LoVo (cell line): ENCODE data around the gene SRSF9.
A peak's percentile ranks its signal among the peaks of the same experiment; 100 is the strongest.
"Not testable (repeated sequence)": the region's sequence is repeated elsewhere in the genome, so short reads cannot be mapped to it uniquely, and the experiment has no call there.

Experiments
- DNase-seq: peaks from one replicate; pipeline ENCODE4 v3.0.0-alpha.2; 2016; ENCODE audit warnings: low spot score

SRSF9 gene

GRCh38 chr12:120469450-120470149 lies at the start of gene SRSF9:
SRSF9 (minus strand) TSS chr12:120469748; CDS start chr12:120469609, 139 bp downstream.
- peak; percentile 99 for DNase-seq

GRCh38 chr12:120519324-120519723 lies 49.8 kb upstream of the SRSF9 start:
- not testable (repeated sequence) for DNase-seq

- no peak for DNase-seq
These were observed 45.9 kb upstream of the SRSF9 start for GRCh38 chr12:120515496-120515895.

GRCh38 chr12:120514002-120514401 lies 44.5 kb upstream of the SRSF9 start:
- no peak for DNase-seq

GRCh38 chr12:120508537-120508936 lies 39.0 kb upstream of the SRSF9 start:
- no peak for DNase-seq

GRCh38 chr12:120504587-120504986 lies 35.0 kb upstream of the SRSF9 start:
- no peak for DNase-seq

GRCh38 chr12:120500581-120500980 lies 31.0 kb upstream of the SRSF9 start:
- no peak for DNase-seq

GRCh38 chr12:120498870-120499515 lies 29.4 kb upstream of the SRSF9 start:
- no peak for DNase-seq

- no peak for DNase-seq
These were observed 28.1 kb upstream of the SRSF9 start for GRCh38 chr12:120497524-120498150.

- peak; percentile 36 for DNase-seq
These were observed 27.1 kb upstream of the SRSF9 start for GRCh38 chr12:120496413-120497340.

GRCh38 chr12:120495731-120496412 lies 26.3 kb upstream of the SRSF9 start, which contains the start of gene DYNLL1:
DYNLL1 (plus strand) TSS chr12:120496113; CDS start chr12:120496422, 309 bp downstream.
- peak; percentile 99 for DNase-seq

- DNase-seq: no peak
These were observed 25.7 kb upstream of the SRSF9 start for GRCh38 chr12:120495186-120495730.

- no peak for DNase-seq
These were observed 21.4 kb upstream of the SRSF9 start for GRCh38 chr12:120490833-120491512.

GRCh38 chr12:120490325-120490724 lies 20.8 kb upstream of the SRSF9 start:
- no peak for DNase-seq

GRCh38 chr12:120489018-120489417 lies 19.5 kb upstream of the SRSF9 start:
- DNase-seq: no peak

- no peak for DNase-seq
These were observed 18.6 kb upstream of the SRSF9 start for GRCh38 chr12:120488057-120488640.

GRCh38 chr12:120487552-120487951 lies 18.0 kb upstream of the SRSF9 start:
- DNase-seq: not testable (repeated sequence)

- no peak for DNase-seq
These were observed 16.7 kb upstream of the SRSF9 start for GRCh38 chr12:120485961-120486881.

- no peak for DNase-seq
These were observed 14.1 kb upstream of the SRSF9 start for GRCh38 chr12:120483621-120484020.
